ENCODE results near the gene CPD. TPM values are rescaled to one million over a fixed set of nuclear protein-coding genes. Genes with fewer than 3 reads are reported as not detected.

The CPD gene
- total and polyA plus RNA-seq, 2 of the 13 experiments (the other 11 are each of a cell fraction or from before 2014, with no cell fraction given) = 46.1 to 72.3 TPM

DNA sequence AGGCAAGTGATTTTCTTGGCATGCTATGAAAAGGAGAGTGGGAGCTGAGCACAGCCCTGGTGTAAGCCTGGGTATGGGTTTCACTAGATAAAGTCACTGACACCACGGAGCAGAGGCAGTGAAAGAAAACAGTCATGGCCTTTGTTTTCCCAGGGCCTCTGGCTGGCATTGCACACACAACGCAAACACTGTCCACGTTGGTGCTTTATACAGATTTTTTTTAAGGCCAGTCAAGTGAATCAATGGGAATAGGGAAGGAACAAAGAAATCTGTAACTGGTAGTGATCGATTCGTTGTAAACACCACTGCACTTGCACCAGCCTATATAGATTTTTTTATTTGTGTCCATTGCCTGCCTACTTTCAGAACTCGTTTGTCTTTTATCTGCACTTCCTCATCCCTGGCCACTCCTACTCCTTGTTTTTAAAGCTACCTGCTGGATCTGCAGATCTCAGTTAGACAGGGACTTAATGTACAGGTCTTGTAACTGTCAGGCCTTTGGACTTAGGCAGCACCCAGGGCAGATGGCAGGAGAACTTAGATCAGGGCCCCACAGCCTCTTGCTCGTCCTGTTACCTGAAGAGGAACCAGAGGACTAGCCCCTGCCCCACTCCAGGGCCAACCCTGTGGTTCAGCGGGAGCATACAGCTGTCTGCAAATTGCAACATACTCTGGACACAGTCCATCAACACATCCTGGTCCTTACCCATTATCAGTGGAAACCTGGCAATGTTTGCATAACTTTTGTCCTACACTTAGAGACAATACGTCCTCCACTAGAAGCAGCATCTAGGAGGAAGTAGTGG lies 34.2 kb upstream of the CPD start (continued):
- no peak for TF ChIP-seq ZNF251 (CRISPR knock-in tag; IDR thresholded peaks at IDR 0.05)
- TF ChIP-seq HNRNPUL1 (IDR thresholded peaks at IDR 0.05; ENCODE audit: low read depth, low read length) = no peak
- peak; percentile 93; the same call in 1 of the 2 replicates for TF ChIP-seq ZSCAN30 (CRISPR knock-in tag; IDR thresholded peaks at IDR 0.05)
- TF ChIP-seq NFE2 (CRISPR knock-in tag; IDR thresholded peaks at IDR 0.05) = no peak; the same call in 1 of the 2 replicates
- TF ChIP-seq FOXK1 (CRISPR knock-in tag; IDR thresholded peaks at IDR 0.05; ENCODE audit: borderline replicate concordance, low read depth) = peak; percentile 76
- 0 out of 2 replicates have a peak, but pooled peaks have one; percentile 40 for TF ChIP-seq ZNF747 (CRISPR knock-in tag; IDR thresholded peaks at IDR 0.05; ENCODE audit: borderline replicate concordance)
- no peak for TF ChIP-seq ZNF879 (CRISPR knock-in tag; IDR thresholded peaks at IDR 0.05)
- no peak for TF ChIP-seq NONO (IDR thresholded peaks at IDR 0.05)
- peak; percentile 79 for TF ChIP-seq NONO (CRISPR knock-in tag; conservative IDR thresholded peaks at IDR 0.05)
- no peak for TF ChIP-seq ZBTB46 (CRISPR knock-in tag; IDR thresholded peaks at IDR 0.05; ENCODE audit: borderline replicate concordance)
- TF ChIP-seq MAF1 (CRISPR knock-in tag; IDR thresholded peaks at IDR 0.05; ENCODE audit: borderline replicate concordance) = no peak
- no peak for TF ChIP-seq ZNF768 (CRISPR knock-in tag; IDR thresholded peaks at IDR 0.05)
- peak; percentile 94 for TF ChIP-seq TARDBP (CRISPR knock-in tag; IDR thresholded peaks at IDR 0.05)
- TF ChIP-seq NR1H2 (CRISPR knock-in tag; IDR thresholded peaks at IDR 0.05; ENCODE audit: borderline replicate concordance, low read depth) = no peak
- TF ChIP-seq ZNF143 (CRISPR knock-in tag; IDR thresholded peaks at IDR 0.05) = peak; percentile 39; the same call in 1 of the 2 replicates
- no peak for TF ChIP-seq TMF1 (CRISPR knock-in tag; IDR thresholded peaks at IDR 0.05; ENCODE audit: low read depth)
- TF ChIP-seq SUZ12 (IDR thresholded peaks at IDR 0.05; ENCODE audit: low read depth, low read length) = no peak
- no peak; the same call in 1 of the 2 replicates for TF ChIP-seq ZFP36L2 (CRISPR knock-in tag; IDR thresholded peaks at IDR 0.05)
- peak; percentile 35; the same call in 1 of the 2 replicates for TF ChIP-seq ESRRA (CRISPR knock-in tag; IDR thresholded peaks at IDR 0.05; ENCODE audit: low read depth)
- TF ChIP-seq ZNF3 (CRISPR knock-in tag; IDR thresholded peaks at IDR 0.05) = 0 out of 2 replicates have a peak, but pooled peaks have one; percentile 66
- TF ChIP-seq ZFP36L1 (CRISPR knock-in tag; IDR thresholded peaks at IDR 0.05) = no peak
- TF ChIP-seq ZNF674 (CRISPR knock-in tag; IDR thresholded peaks at IDR 0.05; ENCODE audit: low read depth) = no peak
- 0 out of 2 replicates have a peak, but pooled peaks have one; percentile 42 for TF ChIP-seq SNAPC2 (CRISPR knock-in tag; IDR thresholded peaks at IDR 0.05)
- TF ChIP-seq ZFAT (CRISPR knock-in tag; conservative IDR thresholded peaks at IDR 0.05) = no peak
- TF ChIP-seq GTF3A (CRISPR knock-in tag; conservative IDR thresholded peaks at IDR 0.05) = no peak
- TF ChIP-seq ZNF652 (CRISPR knock-in tag; IDR thresholded peaks at IDR 0.05; ENCODE audit: borderline replicate concordance, low read depth) = peak; percentile 52; the same call in 1 of the 2 replicates
- TF ChIP-seq JUNB (CRISPR knock-in tag; IDR thresholded peaks at IDR 0.05; ENCODE audit: borderline replicate concordance) = peak; percentile 46; the same call in 1 of the 2 replicates
- TF ChIP-seq ZKSCAN5 (CRISPR knock-in tag; IDR thresholded peaks at IDR 0.05) = no peak
- TF ChIP-seq GABPB1 (CRISPR knock-in tag; IDR thresholded peaks at IDR 0.05) = no peak; the same call in 1 of the 2 replicates
- no peak for TF ChIP-seq REL (CRISPR knock-in tag; conservative IDR thresholded peaks at IDR 0.05)
- peak; percentile 96 for TF ChIP-seq CBX5 (CRISPR knock-in tag; IDR thresholded peaks at IDR 0.05; ENCODE audit: borderline replicate concordance)
- TF ChIP-seq DR1 (CRISPR knock-in tag; IDR thresholded peaks at IDR 0.05) = no peak
